Loucy (cell line): ENCODE data around the gene CREG2.

Source experiments
- EZH2phosphoT487 ChIP-seq: fragments of 200-600 bp; IDR thresholded peaks from 2 replicates; pipeline ENCODE4 v1.6.1; 2018; ENCODE audit warnings: antibody characterized with exemption, mild to moderate bottlenecking, moderate library complexity, borderline replicate concordance
- TF ChIP-seq, protein P1 (sequence below): fragments of 200-600 bp; sonication (generic); conservative IDR thresholded peaks from 2 replicates; pipeline ENCODE4 v1.5.1; 2014; ENCODE audit warnings: mild to moderate bottlenecking, antibody characterized with exemption, low read length

DNA sequence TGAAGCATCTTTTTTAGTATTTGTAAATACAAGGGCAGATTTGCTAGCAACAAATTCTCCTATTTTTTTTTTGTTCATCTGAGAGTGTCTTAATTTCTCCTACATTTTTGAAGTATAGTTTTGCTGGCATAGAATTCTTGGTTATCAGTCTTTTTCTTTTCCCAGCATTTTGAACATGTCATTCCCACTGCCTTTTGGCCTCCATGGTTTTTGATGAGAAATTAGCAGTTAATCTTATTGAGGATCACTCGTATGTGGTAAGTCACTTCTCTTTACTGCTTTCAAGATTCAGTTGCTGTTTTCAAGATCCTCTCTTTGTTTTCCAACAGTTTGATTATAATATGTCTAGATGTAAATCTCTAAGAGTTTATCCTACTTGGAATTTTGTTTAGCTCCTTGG, 61.9 kb downstream of the CREG2 start:
- TF ChIP-seq, protein P1, sequence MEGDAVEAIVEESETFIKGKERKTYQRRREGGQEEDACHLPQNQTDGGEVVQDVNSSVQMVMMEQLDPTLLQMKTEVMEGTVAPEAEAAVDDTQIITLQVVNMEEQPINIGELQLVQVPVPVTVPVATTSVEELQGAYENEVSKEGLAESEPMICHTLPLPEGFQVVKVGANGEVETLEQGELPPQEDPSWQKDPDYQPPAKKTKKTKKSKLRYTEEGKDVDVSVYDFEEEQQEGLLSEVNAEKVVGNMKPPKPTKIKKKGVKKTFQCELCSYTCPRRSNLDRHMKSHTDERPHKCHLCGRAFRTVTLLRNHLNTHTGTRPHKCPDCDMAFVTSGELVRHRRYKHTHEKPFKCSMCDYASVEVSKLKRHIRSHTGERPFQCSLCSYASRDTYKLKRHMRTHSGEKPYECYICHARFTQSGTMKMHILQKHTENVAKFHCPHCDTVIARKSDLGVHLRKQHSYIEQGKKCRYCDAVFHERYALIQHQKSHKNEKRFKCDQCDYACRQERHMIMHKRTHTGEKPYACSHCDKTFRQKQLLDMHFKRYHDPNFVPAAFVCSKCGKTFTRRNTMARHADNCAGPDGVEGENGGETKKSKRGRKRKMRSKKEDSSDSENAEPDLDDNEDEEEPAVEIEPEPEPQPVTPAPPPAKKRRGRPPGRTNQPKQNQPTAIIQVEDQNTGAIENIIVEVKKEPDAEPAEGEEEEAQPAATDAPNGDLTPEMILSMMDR: no peak
- no peak for TF ChIP-seq EZH2phosphoT487
